DOHH2 (cell line): ENCODE data around the gene C20orf202.

Source experiments
- H3F3A ChIP-seq: fragments of 200-600 bp; sonication (generic), shearing (Covaris generic); 2 replicates; pipeline ENCODE4 v1.6.0; 2016; ENCODE audit warnings: antibody characterized with exemption, mild to moderate bottlenecking; ENCODE audit not compliant: control insufficient read depth, insufficient read depth
- H3K27ac ChIP-seq: fragments of 200-600 bp; sonication (generic); 2 replicates; pipeline ENCODE4 v1.5.1; 2014; ENCODE audit warnings: low read depth, mild to moderate bottlenecking, low read length, moderate library complexity
- H3K27me3 ChIP-seq: fragments of 200-600 bp; sonication (generic); 2 replicates; pipeline ENCODE4 v1.6.1; 2014; ENCODE audit warnings: mild to moderate bottlenecking, low read length, mixed read lengths; ENCODE audit not compliant: control insufficient read depth
- H3K36me3 ChIP-seq: fragments of 200-600 bp; sonication (generic); 2 replicates; pipeline ENCODE4 v1.6.1; 2014; ENCODE audit warnings: mild to moderate bottlenecking, low read length, moderate library complexity, mixed read lengths; ENCODE audit not compliant: control insufficient read depth
- H3K4me1 ChIP-seq: fragments of 200-600 bp; sonication (generic); 2 replicates; pipeline ENCODE4 v1.6.1; 2014; ENCODE audit warnings: mild to moderate bottlenecking, low read length, mixed read lengths; ENCODE audit not compliant: control insufficient read depth
- H3K4me2 ChIP-seq: fragments of 200-600 bp; sonication (generic); 2 replicates; pipeline ENCODE4 v1.6.0; 2014; ENCODE audit warnings: mild to moderate bottlenecking, low read length, moderate library complexity
- H3K4me3 ChIP-seq: fragments of 200-600 bp; sonication (generic); 2 replicates; pipeline ENCODE4 v1.5.1; 2014; ENCODE audit warnings: mild to moderate bottlenecking, low read length, mixed read lengths
- H3K79me2 ChIP-seq: fragments of 200-600 bp; sonication (generic); 2 replicates; pipeline ENCODE4 v1.6.1; 2014; ENCODE audit warnings: mild to moderate bottlenecking, low read length, mixed read lengths; ENCODE audit not compliant: control insufficient read depth
- H3K9me2 ChIP-seq: fragments of 200-600 bp; sonication (generic); replicated peaks from 2 replicates; pipeline ENCODE4 v1.6.1; 2014; ENCODE audit warnings: mild to moderate bottlenecking, low read length, mixed read lengths; ENCODE audit not compliant: control insufficient read depth
- H3K9me3 ChIP-seq: fragments of 200-600 bp; sonication (generic); 2 replicates; pipeline ENCODE4 v1.6.1; 2014; ENCODE audit warnings: antibody characterized with exemption, low read length, mixed read lengths; ENCODE audit not compliant: control insufficient read depth, insufficient read depth
- H4K20me1 ChIP-seq: fragments of 200-600 bp; sonication (generic); 2 replicates; pipeline ENCODE4 v1.6.0; 2014; ENCODE audit warnings: low read depth, mild to moderate bottlenecking, antibody characterized with exemption, low read length, moderate library complexity; ENCODE audit not compliant: control insufficient read depth, insufficient read depth
- EZH2phosphoT487 ChIP-seq: fragments of 200-600 bp; sonication (generic); IDR thresholded peaks from 2 replicates; pipeline ENCODE4 v1.6.1; 2017; ENCODE audit warnings: borderline replicate concordance, mild to moderate bottlenecking, antibody characterized with exemption, low read length, moderate library complexity, mixed read lengths
- TF ChIP-seq, protein P1 (sequence below): fragments of 200-600 bp; sonication (generic); IDR thresholded peaks from one replicate; pipeline ENCODE4 v1.5.1; 2014; ENCODE audit warnings: antibody characterized with exemption, mild to moderate bottlenecking, low read depth, low read length; ENCODE audit not compliant: poor library complexity, severe bottlenecking

C20orf202 gene

GRCh38 chr20:1206366-1207148 lies 3.3 kb downstream of the C20orf202 start:
- Histone ChIP-seq H3K27me3 (peaks cover 21% of the 10 kb centered on the region; the same call in 1 of the 2 replicates), H3K4me3 (no peak overlapping the region), H4K20me1 (no peaks in the 10 kb centered on the region; the same call in 1 of the 2 replicates), H3K4me1 (no peaks in the 10 kb centered on the region), H3K27ac (no peak overlapping the region), H3F3A (no peaks in the 10 kb centered on the region), H3K9me3 (no peaks in the 10 kb centered on the region), H3K36me3 (no peaks in the 10 kb centered on the region), H3K4me2 (no peak overlapping the region), H3K9me2 (no peaks in the 10 kb centered on the region), H3K79me2 (no peaks in the 10 kb centered on the region)
- TF ChIP-seq, protein P1, sequence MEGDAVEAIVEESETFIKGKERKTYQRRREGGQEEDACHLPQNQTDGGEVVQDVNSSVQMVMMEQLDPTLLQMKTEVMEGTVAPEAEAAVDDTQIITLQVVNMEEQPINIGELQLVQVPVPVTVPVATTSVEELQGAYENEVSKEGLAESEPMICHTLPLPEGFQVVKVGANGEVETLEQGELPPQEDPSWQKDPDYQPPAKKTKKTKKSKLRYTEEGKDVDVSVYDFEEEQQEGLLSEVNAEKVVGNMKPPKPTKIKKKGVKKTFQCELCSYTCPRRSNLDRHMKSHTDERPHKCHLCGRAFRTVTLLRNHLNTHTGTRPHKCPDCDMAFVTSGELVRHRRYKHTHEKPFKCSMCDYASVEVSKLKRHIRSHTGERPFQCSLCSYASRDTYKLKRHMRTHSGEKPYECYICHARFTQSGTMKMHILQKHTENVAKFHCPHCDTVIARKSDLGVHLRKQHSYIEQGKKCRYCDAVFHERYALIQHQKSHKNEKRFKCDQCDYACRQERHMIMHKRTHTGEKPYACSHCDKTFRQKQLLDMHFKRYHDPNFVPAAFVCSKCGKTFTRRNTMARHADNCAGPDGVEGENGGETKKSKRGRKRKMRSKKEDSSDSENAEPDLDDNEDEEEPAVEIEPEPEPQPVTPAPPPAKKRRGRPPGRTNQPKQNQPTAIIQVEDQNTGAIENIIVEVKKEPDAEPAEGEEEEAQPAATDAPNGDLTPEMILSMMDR, result no peak
- no peak for TF ChIP-seq EZH2phosphoT487

- no peaks in the 10 kb centered on the region for H3K79me2 ChIP-seq
- H3K4me1 ChIP-seq, result no peaks in the 10 kb centered on the region
- no peaks in the 10 kb centered on the region for H3K36me3 ChIP-seq
- no peaks in the 10 kb centered on the region for H3K9me3 ChIP-seq
- H3F3A ChIP-seq, result no peaks in the 10 kb centered on the region
- no peaks in the 10 kb centered on the region for H3K9me2 ChIP-seq
- TF ChIP-seq, protein P1, result no peak
- TF ChIP-seq EZH2phosphoT487, result no peak
- H4K20me1 ChIP-seq, result no peaks in the 10 kb centered on the region; the same call in 1 of the 2 replicates
- peaks cover 22% of the 10 kb centered on the region for H3K27me3 ChIP-seq
- H3K27ac ChIP-seq, result no peak overlapping the region
- no peak overlapping the region for H3K4me2 ChIP-seq
- no peak overlapping the region for H3K4me3 ChIP-seq
Observed at GRCh38 chr20:1207293-1207878, 4.1 kb downstream of the C20orf202 start.

- TF ChIP-seq, protein P1, result no peak
- no peak for TF ChIP-seq EZH2phosphoT487
- Histone ChIP-seq H3K9me2 (no peaks in the 10 kb centered on the region), H3K79me2 (no peaks in the 10 kb centered on the region), H3K4me1 (no peaks in the 10 kb centered on the region), H4K20me1 (no peaks in the 10 kb centered on the region; the same call in 1 of the 2 replicates), H3K36me3 (no peaks in the 10 kb centered on the region), H3K4me3 (no peak overlapping the region), H3K27me3 (peaks cover 23% of the 10 kb centered on the region), H3F3A (no peaks in the 10 kb centered on the region), H3K4me2 (no peak overlapping the region), H3K9me3 (no peaks in the 10 kb centered on the region), H3K27ac (no peak overlapping the region)
Observed at GRCh38 chr20:1209447-1210387, 6.5 kb downstream of the C20orf202 start.
